ENCODE data around the gene AHCYL2. TPM values are rescaled to one million over a fixed set of nuclear protein-coding genes. Genes with fewer than 3 reads are reported as not detected.
"Not testable (repeated sequence)": the region's sequence is repeated elsewhere in the genome, so short reads cannot be mapped to it uniquely, and the experiment has no call there.

The AHCYL2 gene
- total RNA-seq, 1 experiment from 2014 or later = 4.2 TPM

DNA sequence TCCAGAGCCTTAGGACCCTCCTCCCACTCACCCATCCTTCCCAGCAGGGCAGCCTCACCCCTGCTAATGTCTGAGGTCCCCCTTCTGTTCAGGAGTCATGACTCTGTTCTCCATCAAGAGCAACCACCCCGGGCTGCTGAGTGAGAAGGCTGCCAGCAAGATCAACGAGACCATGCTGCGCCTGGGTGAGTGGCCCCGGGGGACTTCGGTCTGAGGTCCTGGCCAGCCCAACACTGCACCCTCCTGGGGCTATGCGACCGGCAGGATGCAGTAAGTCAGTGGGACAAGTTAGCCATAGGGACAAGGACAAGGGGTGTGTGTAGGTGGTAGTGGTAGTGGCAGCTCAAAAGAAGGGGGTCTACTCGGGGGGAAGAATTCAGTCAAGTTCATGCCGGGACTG lies 16.2 kb upstream of the AHCYL2 start:
- DNase-seq (ENCODE audit: low read depth) = no peak

DNA sequence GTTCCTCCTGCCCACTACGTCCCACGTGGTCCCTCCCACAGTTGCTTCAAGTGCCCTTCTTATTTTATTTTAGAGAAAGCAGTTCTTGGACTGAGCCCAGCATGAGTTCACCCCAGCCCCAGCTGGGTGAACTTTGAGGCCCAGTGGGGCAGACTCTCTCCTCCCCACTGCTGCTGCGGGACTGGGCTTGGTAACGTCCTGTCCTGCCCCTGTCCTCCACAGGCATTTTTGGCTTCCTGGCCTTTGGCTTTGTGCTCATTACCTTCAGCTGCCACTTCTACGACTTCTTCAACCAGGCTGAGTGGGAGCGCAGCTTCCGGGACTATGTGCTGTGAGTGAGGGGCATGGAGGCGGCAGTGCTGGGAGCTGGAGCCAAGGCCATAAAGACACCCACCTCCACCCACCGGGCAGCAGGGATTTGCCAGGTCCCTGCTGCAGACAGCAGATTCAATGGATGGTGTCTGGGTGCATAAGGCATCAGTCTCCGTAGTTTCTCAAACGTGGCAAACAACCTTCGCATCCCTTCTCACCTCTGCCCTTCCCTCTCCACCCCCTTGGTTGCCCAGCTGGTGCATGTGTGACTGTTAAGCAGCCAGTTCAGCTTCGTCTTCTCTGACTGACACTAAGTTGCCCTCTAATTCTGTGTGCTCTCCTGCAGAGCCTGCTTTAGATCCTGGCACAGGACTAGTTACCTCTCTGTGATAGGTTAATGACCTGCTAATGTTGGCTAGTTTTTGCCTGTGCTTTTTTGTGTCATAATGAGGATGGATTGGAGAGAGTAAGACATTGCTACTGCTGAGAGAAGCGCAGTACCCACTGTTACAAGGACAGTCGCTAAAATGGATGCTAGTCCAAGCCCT lies 15.5 kb upstream of the AHCYL2 start:
- DNase-seq (ENCODE audit: low read depth) = no peak

DNA sequence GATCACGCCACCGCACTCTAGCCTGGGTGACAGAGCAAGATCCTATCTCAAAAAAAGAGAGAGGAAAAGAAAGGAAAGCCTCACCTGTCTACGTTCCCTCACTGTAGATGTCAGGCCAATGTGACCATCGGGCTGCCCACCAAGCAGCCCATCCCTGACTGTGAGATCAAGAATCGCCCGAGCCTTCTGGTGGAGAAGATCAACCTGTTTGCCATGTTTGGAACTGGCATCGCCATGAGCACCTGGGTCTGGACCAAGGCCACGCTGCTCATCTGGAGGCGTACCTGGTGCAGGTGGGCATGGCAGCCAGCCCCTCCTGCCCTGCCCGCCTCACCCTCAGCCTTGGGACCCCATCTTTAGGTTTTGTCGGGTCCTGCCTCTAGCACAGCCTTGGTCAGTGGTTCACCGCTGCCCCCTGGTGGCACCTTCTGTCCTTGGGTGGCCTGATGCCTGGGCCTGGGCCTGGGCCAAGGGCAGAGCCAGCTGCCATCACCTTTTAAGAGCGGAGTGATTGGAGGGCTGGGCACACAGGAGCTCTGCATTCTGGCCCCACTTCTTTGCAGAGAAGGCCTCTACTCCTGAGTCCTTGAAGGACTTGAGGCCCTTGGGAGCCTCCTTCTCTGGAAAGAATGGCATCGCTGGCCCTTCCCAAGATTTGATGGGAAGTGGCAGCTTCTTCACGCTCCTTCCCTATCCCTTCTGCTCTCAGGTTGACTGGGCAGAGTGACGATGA lies 14.4 kb upstream of the AHCYL2 start:
- peak; percentile 44 for DNase-seq (ENCODE audit: low read depth)

- no peak for DNase-seq (ENCODE audit: low read depth)
Measured at GRCh38 chr7:129210989-129211312, 13.9 kb upstream of the AHCYL2 start.

- DNase-seq (ENCODE audit: low read depth) = no peak
Measured at GRCh38 chr7:129212126-129212525, 12.7 kb upstream of the AHCYL2 start.

- no peak for DNase-seq (ENCODE audit: low read depth)
Measured at GRCh38 chr7:129212596-129212995, 12.2 kb upstream of the AHCYL2 start.

DNA sequence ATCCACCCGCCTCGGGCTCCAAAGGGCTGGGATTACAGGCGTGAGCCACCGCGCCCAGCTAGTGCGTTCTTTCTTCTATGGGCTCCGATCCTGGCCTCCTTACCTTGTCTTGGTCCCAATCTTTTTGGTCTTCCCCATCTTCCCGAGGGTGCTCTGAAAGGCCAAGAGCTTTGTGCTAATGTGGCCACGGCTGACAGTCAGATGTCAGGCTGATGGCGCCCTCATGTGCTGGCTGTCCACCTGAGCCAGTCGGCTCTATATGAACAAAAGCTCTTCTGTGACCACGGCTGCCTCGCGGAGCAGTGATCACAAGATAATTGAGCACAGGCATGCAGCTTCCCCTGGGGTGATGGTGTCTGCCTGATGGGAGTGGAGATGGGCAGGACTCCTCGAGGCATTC lies 11.0 kb upstream of the AHCYL2 start:
- peak; percentile 11 for DNase-seq (ENCODE audit: low read depth)

GRCh38 chr7:129215691-129216090 lies 9.1 kb upstream of the AHCYL2 start:
- not testable (repeated sequence) for DNase-seq (ENCODE audit: low read depth)

- not testable (repeated sequence) for DNase-seq (ENCODE audit: low read depth)
Measured at GRCh38 chr7:129216101-129216715, 8.6 kb upstream of the AHCYL2 start.

DNA sequence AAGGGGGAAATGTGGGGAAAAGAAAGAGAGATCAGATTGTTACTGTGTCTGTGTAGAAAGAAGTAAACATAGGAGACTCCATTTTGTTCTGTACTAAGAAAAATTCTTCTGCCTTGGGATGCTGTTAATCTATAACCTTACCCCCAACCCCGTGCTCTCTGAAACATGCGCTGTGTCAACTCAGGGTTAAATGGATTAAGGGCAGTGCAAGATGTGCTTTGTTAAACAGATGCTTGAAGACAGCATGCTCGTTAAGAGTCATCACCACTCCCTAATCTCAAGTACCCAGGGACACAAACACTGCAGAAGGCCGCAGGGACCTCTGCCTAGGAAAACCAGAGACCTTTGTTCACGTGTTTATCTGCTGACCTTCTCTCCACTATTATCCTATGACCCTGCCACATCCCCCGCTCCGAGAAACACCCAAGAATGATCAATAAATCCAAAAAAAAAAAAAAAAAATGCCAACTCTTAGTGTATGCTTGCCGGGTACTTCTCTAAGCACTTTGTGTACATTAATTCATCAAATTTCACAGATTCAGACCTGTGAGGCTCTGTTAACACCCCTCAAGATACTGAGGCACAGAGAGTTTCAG lies 7.9 kb upstream of the AHCYL2 start:
- DNase-seq (ENCODE audit: low read depth) = not testable (repeated sequence)

DNA sequence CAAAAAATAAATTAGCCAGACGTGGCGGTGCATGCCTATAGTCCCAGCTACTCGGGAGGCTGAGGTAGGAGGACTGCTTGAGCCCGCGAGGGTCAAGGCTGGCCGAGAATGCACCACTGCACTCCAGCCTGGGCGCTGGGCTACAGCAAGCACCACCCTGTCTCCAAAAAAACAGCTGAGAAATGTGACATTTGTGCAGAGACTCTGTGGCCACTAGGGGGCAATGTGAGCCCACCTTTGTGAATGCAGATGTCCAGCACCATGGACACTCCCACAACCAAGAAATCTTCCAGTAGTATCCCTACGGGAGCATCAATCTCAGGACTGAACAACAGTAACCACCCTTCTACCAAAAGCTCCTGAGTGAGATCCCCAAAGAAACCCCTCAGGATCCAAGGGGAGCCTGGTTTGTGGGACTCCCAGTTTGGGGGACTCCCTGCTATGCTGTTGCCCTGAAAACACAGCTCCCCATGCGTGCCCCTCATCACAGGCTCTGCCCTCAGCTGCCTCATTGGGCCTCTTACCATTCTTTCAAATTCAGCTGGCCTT lies 6.2 kb upstream of the AHCYL2 start:
- peak; percentile 73 for DNase-seq (ENCODE audit: low read depth)

- not testable (repeated sequence) for DNase-seq (ENCODE audit: low read depth)
Measured at GRCh38 chr7:129219166-129219565, 5.7 kb upstream of the AHCYL2 start.

DNA sequence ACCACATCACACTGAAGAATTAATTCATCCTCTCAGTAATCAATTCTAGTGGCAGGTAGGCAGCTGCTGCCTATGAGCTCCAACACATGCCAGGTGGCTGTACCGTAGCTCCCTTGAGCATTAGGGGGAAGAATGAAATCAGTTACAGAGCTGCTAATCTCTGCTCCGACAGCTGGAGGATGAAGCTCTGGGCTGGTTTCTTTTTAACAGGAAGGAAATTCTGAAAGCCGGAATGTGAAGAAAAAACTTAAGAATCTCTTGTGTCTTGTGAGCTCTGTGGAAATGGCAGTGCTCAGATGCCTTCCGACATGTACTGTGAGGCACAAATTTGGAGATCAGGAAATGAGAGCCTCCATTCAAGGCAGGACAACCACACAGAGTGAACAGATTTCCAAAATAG lies 2.8 kb upstream of the AHCYL2 start:
- no peak for DNase-seq (ENCODE audit: low read depth)

DNA sequence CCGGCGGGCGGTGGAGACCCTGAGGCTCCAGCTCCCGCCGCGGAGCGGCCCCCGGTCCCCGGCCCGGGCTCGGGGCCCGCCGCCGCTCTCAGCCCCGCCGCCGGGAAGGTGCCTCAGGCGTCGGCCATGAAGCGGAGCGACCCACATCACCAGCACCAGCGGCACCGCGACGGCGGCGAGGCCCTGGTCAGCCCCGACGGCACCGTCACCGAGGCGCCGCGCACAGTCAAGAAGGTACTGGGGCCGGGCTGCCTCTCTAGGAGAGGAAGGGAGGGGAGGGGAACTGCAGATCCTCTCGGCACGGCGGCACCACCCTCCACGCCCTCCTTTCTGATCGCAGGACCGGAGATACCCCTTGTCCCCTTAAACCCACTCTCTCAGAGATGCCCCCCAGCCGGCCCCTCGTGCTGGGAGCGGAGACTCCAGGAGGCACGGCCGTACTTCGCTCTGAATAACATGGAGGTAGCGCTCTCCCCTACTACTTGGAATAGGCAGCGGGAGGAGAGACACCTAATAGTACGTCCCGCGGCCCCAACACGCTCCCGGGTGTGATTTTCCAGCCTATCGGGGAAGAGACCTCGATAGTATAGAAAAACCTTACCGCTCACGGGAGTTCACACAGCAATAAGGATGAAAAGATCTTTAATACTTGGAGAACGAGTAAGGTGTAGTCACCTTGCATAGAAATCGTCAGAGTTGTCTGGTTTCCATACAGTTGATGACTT lies 538 bp downstream of the AHCYL2 start:
- peak; percentile 33 for DNase-seq (ENCODE audit: low read depth)

GRCh38 chr7:129225931-129226572 lies 1.2 kb downstream of the AHCYL2 start:
- DNase-seq (ENCODE audit: low read depth) = no peak

- no peak for DNase-seq (ENCODE audit: low read depth)
Measured at GRCh38 chr7:129227646-129228578, 3.1 kb downstream of the AHCYL2 start.

GRCh38 chr7:129228633-129229032 lies 3.8 kb downstream of the AHCYL2 start:
- DNase-seq (ENCODE audit: low read depth) = no peak

- DNase-seq (ENCODE audit: low read depth) = no peak
Measured at GRCh38 chr7:129231666-129232065, 6.8 kb downstream of the AHCYL2 start.

GRCh38 chr7:129238546-129238945 lies 13.7 kb downstream of the AHCYL2 start:
- DNase-seq (ENCODE audit: low read depth) = no peak

All from HT1080 (cell line).